Left forelimb (tissue), 1 donor: ENCODE measurements around the gene EFCAB7.

Source experiments
- DNase-seq: peaks from one replicate; pipeline ENCODE4 v3.0.0-alpha.2; 2018; ENCODE audit warnings: low spot score

The EFCAB7 gene

GRCh38 chr1:63607322-63607721, 84.0 kb downstream of the EFCAB7 start:
- DNase-seq = no peak

GRCh38 chr1:63611231-63611630, 87.9 kb downstream of the EFCAB7 start:
- DNase-seq = no peak

- no peak for DNase-seq
Measured at GRCh38 chr1:63612564-63612963, 89.2 kb downstream of the EFCAB7 start.

- no peak for DNase-seq
Measured at GRCh38 chr1:63612971-63613370, 89.6 kb downstream of the EFCAB7 start.

- peak; percentile 66 for DNase-seq
Measured at GRCh38 chr1:63615768-63616420, 92.6 kb downstream of the EFCAB7 start.

GRCh38 chr1:63617450-63617849, 94.1 kb downstream of the EFCAB7 start:
- no peak for DNase-seq

GRCh38 chr1:63618011-63618410, 94.7 kb downstream of the EFCAB7 start:
- DNase-seq = no peak

GRCh38 chr1:63619558-63619957, 96.2 kb downstream of the EFCAB7 start:
- DNase-seq = no peak

GRCh38 chr1:63620671-63621070, 97.3 kb downstream of the EFCAB7 start:
- DNase-seq = no peak

GRCh38 chr1:63621075-63621474, 97.8 kb downstream of the EFCAB7 start:
- DNase-seq = no peak

- no peak for DNase-seq
Measured at GRCh38 chr1:63621698-63622097, 98.4 kb downstream of the EFCAB7 start.
